Measurements from ENCODE around the gene GPX1. TPM values are rescaled to one million over a fixed set of nuclear protein-coding genes. Genes with fewer than 3 reads are reported as not detected.

The GPX1 gene
- total and polyA plus RNA-seq, 2 of the 8 experiments (the other 6 are each of a cell fraction or from before 2014, with no cell fraction given), result 250 to 757 TPM

GRCh38 chr3:49316696-49317457 is 41.3 kb downstream of the GPX1 start:
- FAIRE-seq, result no peak
- CTCF ChIA-PET (ENCODE audit: partially characterized antibody), result interaction anchor here (1.1 kb wide), 1 partner anchor 10 kb away, joined by 4 read pairs; no protein-coding TSS in a partner anchor
- 97% methylated on average over 16 of the region's 16 CpGs; no CpG with 5 or more reads in 1 of the 2 experiments for WGBS, 2 experiments (ENCODE audit: extremely low coverage in 1 of 2, insufficient coverage in 1 of 2, insufficient read length in 1 of 2, insufficient replicate concordance in 2 of 2, low coverage in 1 of 2, low lambda C conversion rate in 2 of 2, missing lambda C conversion rate in 1 of 2)
- no peak for TF ChIP-seq YY1 (IDR thresholded peaks at IDR 0.05; ENCODE audit: low read depth, low read length)

More at GRCh38 chr3:49316696-49317457, 41.3 kb downstream of the GPX1 start:
- Histone ChIP-seq H3K9ac (replicated peaks in 1 of 4; ENCODE audit: extremely low read depth in 1 of 4, low read depth in 3 of 4, low read length in 3 of 4) (no peak overlapping the region), H3K4me1 (replicated peaks in 1 of 4; ENCODE audit: control insufficient read depth in 3 of 4, insufficient read depth in 4 of 4, low read length in 3 of 4) (no peaks in the 10 kb centered on the region), H3K4me2 (ENCODE audit: insufficient read depth in 1 of 2, low read depth in 2 of 2, low read length in 2 of 2) (no peak overlapping the region), H2BK15ac (ENCODE audit: low read length) (no peak overlapping the region), H3K4ac (replicated peaks; ENCODE audit: insufficient read length, low read depth, low read length) (no peak overlapping the region), H3K27me3 (replicated peaks in 1 of 4; ENCODE audit: control insufficient read depth in 3 of 4, extremely low read depth in 1 of 4, insufficient read depth in 3 of 4, low read length in 3 of 4) (no peaks in the 10 kb centered on the region), H4K8ac (ENCODE audit: extremely low read depth, insufficient read depth, low read length) (no peak overlapping the region), H2AK5ac (ENCODE audit: low read depth, low read length) (no peak overlapping the region), H3K4me3 (ENCODE audit: extremely low read depth in 1 of 4, insufficient read depth in 2 of 4, low read depth in 3 of 4, low read length in 4 of 4) (no peak overlapping the region), H2BK5ac (ENCODE audit: low read depth, low read length) (no peak overlapping the region), H3K23ac (ENCODE audit: insufficient read length) (no peak overlapping the region), H3K36me3 (ENCODE audit: control insufficient read depth in 2 of 4, insufficient read depth in 4 of 4, low read length in 3 of 4) (peaks cover 3 to 15% (median 7%) of the 10 kb centered on the region in 4 experiments; a peak in 5 of 8 replicates), H4K20me1 (replicated peaks in 1 of 2; ENCODE audit: control insufficient read depth in 1 of 2, insufficient read depth in 2 of 2, low read length in 2 of 2) (no peaks in the 10 kb centered on the region), H4K5ac (ENCODE audit: insufficient read length, low read depth, low read length) (no peak overlapping the region), H3K56ac (replicated peaks; ENCODE audit: insufficient read length, low read depth, low read length) (no peak overlapping the region), H4K91ac (replicated peaks; ENCODE audit: insufficient read length, low read length) (no peak overlapping the region), H2BK12ac (ENCODE audit: low read depth, low read length) (no peak overlapping the region), H2BK20ac (ENCODE audit: low read length) (no peak overlapping the region), H2BK120ac (replicated peaks; ENCODE audit: low read depth, low read length) (no peak overlapping the region), H3K79me2 (ENCODE audit: control insufficient read depth in 1 of 2, insufficient read depth in 2 of 2, low read length in 2 of 2) (no peaks in the 10 kb centered on the region), H3K9me3 (ENCODE audit: insufficient read depth in 2 of 2, low read depth in 1 of 2, low read length in 1 of 2) (no peaks in the 10 kb centered on the region), H3K18ac (ENCODE audit: extremely low read depth, low read length) (no peak overlapping the region), H2AFZ (ENCODE audit: low read length) (no peak overlapping the region), H3K79me1 (ENCODE audit: low read depth, low read length) (no peaks in the 10 kb centered on the region), H3K14ac (ENCODE audit: insufficient read length) (no peak overlapping the region), H3K23me2 (ENCODE audit: low read depth, low read length) (no peaks in the 10 kb centered on the region), H3K27ac (ENCODE audit: low read depth, low read length) (no peak overlapping the region)
- DNase-seq (ENCODE audit: low read depth in 1 of 2, low spot score in 2 of 2), result no peak
- POLR2A ChIA-PET (ENCODE audit: partially characterized antibody), result interaction anchor here (0.6 kb wide), 1 partner anchor 128 kb away, joined by 3 read pairs; no protein-coding TSS in a partner anchor
